CD8-positive, alpha-beta memory T cell (primary cell): ENCODE data around the gene FLRT3. TPM values are rescaled to one million over a fixed set of nuclear protein-coding genes. Genes with fewer than 3 reads are reported as not detected.

Source experiments
- CTCF ChIA-PET: fragments of 350-600 bp; sonication (Branson Sonifier 250); formaldehyde crosslinking; loops from one replicate; lab custom pipeline; 2021; ENCODE audit warnings: antibody characterized with exemption; lab: Charles Lee
- POLR2A ChIA-PET: fragments of 350-600 bp; sonication (Branson Sonifier 250); formaldehyde crosslinking; loops from one replicate; lab custom pipeline; 2021; ENCODE audit warnings: antibody characterized with exemption; lab: Charles Lee
- DNase-seq, 5 donors: peaks; one replicate each; pipeline versions ENCODE4 v3.0.0 to v3.0.0-alpha.2; 2020 to 2022; ENCODE audit warnings: mixed read lengths in 1 of 5
- H3K27ac ChIP-seq: one replicate; pipeline ENCODE4 v1.7.0; 2013; ENCODE audit warnings: low read depth, mild to moderate bottlenecking, low read length, moderate library complexity
- H3K27me3 ChIP-seq: 2 replicates; pipeline ENCODE4 v1.7.0; 2013; ENCODE audit warnings: low read length, mild to moderate bottlenecking; ENCODE audit not compliant: insufficient read depth, poor library complexity, severe bottlenecking
- H3K36me3 ChIP-seq: 2 replicates; pipeline ENCODE4 v1.7.0; 2013; ENCODE audit warnings: mild to moderate bottlenecking, low read length, moderate library complexity; ENCODE audit not compliant: insufficient read depth
- H3K4me1 ChIP-seq: 2 replicates; pipeline ENCODE4 v1.7.0; 2013; ENCODE audit warnings: mild to moderate bottlenecking, low read length, moderate library complexity; ENCODE audit not compliant: insufficient read depth
- H3K4me3 ChIP-seq: 2 replicates; pipeline ENCODE4 v1.7.0; 2013; ENCODE audit warnings: mild to moderate bottlenecking, low read length
- H3K9me3 ChIP-seq: 2 replicates; pipeline ENCODE4 v1.7.0; 2013; ENCODE audit warnings: mild to moderate bottlenecking, low read length
- H3K27ac Mint-ChIP-seq, 8 donors: one replicate each; pipeline ENCODE4 v1.8.0; 2020 to 2021; ENCODE audit warnings: mixed read lengths in 8 of 8, mild to moderate bottlenecking in 6 of 8, inconsistent platforms in 3 of 8, moderate library complexity in 3 of 8
- H3K27me3 Mint-ChIP-seq, 2 donors: one replicate each; pipeline ENCODE4 v1.8.0; 2020 to 2021; ENCODE audit warnings: mixed read lengths in 2 of 2, mild to moderate bottlenecking in 1 of 2, moderate library complexity in 1 of 2
- H3K36me3 Mint-ChIP-seq, 3 donors: one replicate each; pipeline ENCODE4 v1.8.0; 2020 to 2021; ENCODE audit warnings: mixed read lengths in 3 of 3, inconsistent platforms in 1 of 3, mild to moderate bottlenecking in 1 of 3
- H3K4me1 Mint-ChIP-seq, 3 donors: one replicate each; pipeline ENCODE4 v1.8.0; 2020 to 2021; ENCODE audit warnings: mixed read lengths in 3 of 3, inconsistent platforms in 1 of 3, mild to moderate bottlenecking in 1 of 3
- H3K4me3 Mint-ChIP-seq, 7 donors: one replicate each; pipeline ENCODE4 v1.8.0; 2020 to 2021; ENCODE audit warnings: mixed read lengths in 7 of 7, mild to moderate bottlenecking in 6 of 7, moderate library complexity in 4 of 7, inconsistent platforms in 2 of 7
- H3K9me3 Mint-ChIP-seq, 5 donors: one replicate each; pipeline ENCODE4 v1.8.0; 2020 to 2022; ENCODE audit warnings: mixed read lengths in 5 of 5, mild to moderate bottlenecking in 3 of 5, moderate library complexity in 2 of 5, inconsistent platforms in 1 of 5
- polyA plus RNA-seq: library from polyadenylated mRNA; unstranded; fragments of 300-500 nt; fragmentation: Illumina TruSeq; gene quantifications from one replicate; pipeline ENCODE4 v1.2.3, GENCODE V29; 2021
- total RNA-seq, 2 experiments: library from RNA; stranded (reverse); gene quantifications; one replicate each; pipeline ENCODE4 v1.2.3, GENCODE V29; 2021

Gene FLRT3
- total and polyA plus RNA-seq, 3 experiments from 2014 or later, result not detected

GRCh38 chr20:14335052-14335451, 2.4 kb downstream of the FLRT3 start:
- Histone ChIP-seq H3K27ac (no peak overlapping the region), H3K27me3 (no peaks in the 10 kb centered on the region), H3K4me1 (no peaks in the 10 kb centered on the region), H3K36me3 (no peaks in the 10 kb centered on the region), H3K4me3 (no peak overlapping the region), H3K9me3 (no peaks in the 10 kb centered on the region)
- Mint-ChIP-seq H3K27ac (no peak overlapping the region), H3K36me3 (no peaks in the 10 kb centered on the region), H3K9me3 (peaks cover 3 to 34% (median 13%) of the 10 kb centered on the region in 5 donors), H3K27me3 (no peaks in the 10 kb centered on the region), H3K4me1 (no peaks in the 10 kb centered on the region), H3K4me3 (no peak overlapping the region)
- CTCF ChIA-PET, result no interaction called here
- POLR2A ChIA-PET, result no interaction called here
- no peak for DNase-seq

- Histone ChIP-seq H3K9me3 (no peaks in the 10 kb centered on the region), H3K4me3 (no peak overlapping the region), H3K27ac (no peak overlapping the region), H3K27me3 (no peaks in the 10 kb centered on the region), H3K4me1 (no peaks in the 10 kb centered on the region), H3K36me3 (no peaks in the 10 kb centered on the region)
- H3K36me3 Mint-ChIP-seq, result no peaks in the 10 kb centered on the region
- H3K4me3 Mint-ChIP-seq, result no peak overlapping the region
- H3K27me3 Mint-ChIP-seq, result no peaks in the 10 kb centered on the region
- POLR2A ChIA-PET, result no interaction called here
- no peak for DNase-seq
- peaks cover 3 to 34% (median 10%) of the 10 kb centered on the region in 5 donors for H3K9me3 Mint-ChIP-seq
- CTCF ChIA-PET, result no interaction called here
- H3K4me1 Mint-ChIP-seq, result no peaks in the 10 kb centered on the region
- no peak overlapping the region for H3K27ac Mint-ChIP-seq
Observed at GRCh38 chr20:14334306-14334930, 3.0 kb downstream of the FLRT3 start.

- no peak overlapping the region for H3K27ac ChIP-seq
- no peaks in the 10 kb centered on the region for H3K36me3 Mint-ChIP-seq
- ChIA-PET POLR2A (no interaction called here), CTCF (no interaction called here)
- no peaks in the 10 kb centered on the region for H3K4me1 ChIP-seq
- H3K4me3 ChIP-seq, result no peak overlapping the region
- no peaks in the 10 kb centered on the region for H3K9me3 ChIP-seq
- no peak overlapping the region for H3K4me3 Mint-ChIP-seq
- H3K4me1 Mint-ChIP-seq, result no peaks in the 10 kb centered on the region
- H3K27me3 Mint-ChIP-seq, result no peaks in the 10 kb centered on the region
- no peaks in the 10 kb centered on the region for H3K36me3 ChIP-seq
- H3K27me3 ChIP-seq, result no peaks in the 10 kb centered on the region
- H3K27ac Mint-ChIP-seq, result no peak overlapping the region
- peaks cover 2 to 36% (median 7%) of the 10 kb centered on the region in 5 donors for H3K9me3 Mint-ChIP-seq
- DNase-seq, result no peak
Observed at GRCh38 chr20:14333721-14334120, 3.7 kb downstream of the FLRT3 start.

- Mint-ChIP-seq H3K9me3 (peaks cover 2 to 36% (median 10%) of the 10 kb centered on the region in 5 donors), H3K27me3 (no peaks in the 10 kb centered on the region), H3K27ac (no peak overlapping the region), H3K36me3 (no peaks in the 10 kb centered on the region), H3K4me1 (no peaks in the 10 kb centered on the region), H3K4me3 (no peak overlapping the region)
- CTCF ChIA-PET, result no interaction called here
- H3K4me1 ChIP-seq, result no peaks in the 10 kb centered on the region
- H3K27me3 ChIP-seq, result no peaks in the 10 kb centered on the region
- POLR2A ChIA-PET, result no interaction called here
- H3K4me3 ChIP-seq, result no peak overlapping the region
- H3K27ac ChIP-seq, result no peak overlapping the region
- DNase-seq, result no peak
- H3K36me3 ChIP-seq, result no peaks in the 10 kb centered on the region
- H3K9me3 ChIP-seq, result no peaks in the 10 kb centered on the region
Observed at GRCh38 chr20:14332866-14333265, 4.5 kb downstream of the FLRT3 start.

GRCh38 chr20:14331646-14332045, 5.8 kb downstream of the FLRT3 start:
- H3K27ac ChIP-seq, result no peak overlapping the region
- H3K9me3 Mint-ChIP-seq, result peaks cover 2 to 36% (median 10%) of the 10 kb centered on the region in 5 donors
- H3K36me3 Mint-ChIP-seq, result no peaks in the 10 kb centered on the region
- no peaks in the 10 kb centered on the region for H3K27me3 Mint-ChIP-seq
- DNase-seq, result no peak
- no peak overlapping the region for H3K27ac Mint-ChIP-seq
- ChIA-PET CTCF (no interaction called here), POLR2A (no interaction called here)
- no peak overlapping the region for H3K4me3 Mint-ChIP-seq
- H3K4me1 Mint-ChIP-seq, result no peaks in the 10 kb centered on the region
- no peak overlapping the region for H3K4me3 ChIP-seq
- no peaks in the 10 kb centered on the region for H3K9me3 ChIP-seq
- no peaks in the 10 kb centered on the region for H3K36me3 ChIP-seq
- no peaks in the 10 kb centered on the region for H3K4me1 ChIP-seq
- H3K27me3 ChIP-seq, result no peaks in the 10 kb centered on the region

- Mint-ChIP-seq H3K36me3 (no peaks in the 10 kb centered on the region), H3K9me3 (peaks cover 4 to 22% (median 6%) of the 10 kb centered on the region in 5 donors), H3K27me3 (no peaks in the 10 kb centered on the region), H3K4me1 (no peaks in the 10 kb centered on the region), H3K27ac (no peak overlapping the region), H3K4me3 (no peak overlapping the region)
- ChIA-PET CTCF (no interaction called here), POLR2A (no interaction called here)
- H3K4me1 ChIP-seq, result no peaks in the 10 kb centered on the region
- no peaks in the 10 kb centered on the region for H3K36me3 ChIP-seq
- DNase-seq, result no peak
- H3K27me3 ChIP-seq, result no peaks in the 10 kb centered on the region
- H3K4me3 ChIP-seq, result no peak overlapping the region
- no peaks in the 10 kb centered on the region for H3K9me3 ChIP-seq
- H3K27ac ChIP-seq, result no peak overlapping the region
Observed at GRCh38 chr20:14319704-14320103, 17.7 kb downstream of the FLRT3 start.

- H3K27ac ChIP-seq, result no peak overlapping the region
- H3K36me3 ChIP-seq, result no peaks in the 10 kb centered on the region
- no peaks in the 10 kb centered on the region for H3K27me3 ChIP-seq
- H3K9me3 Mint-ChIP-seq, result peaks cover 2 to 18% (median 5%) of the 10 kb centered on the region in 5 donors
- ChIA-PET CTCF (no interaction called here), POLR2A (no interaction called here)
- H3K9me3 ChIP-seq, result no peaks in the 10 kb centered on the region
- H3K4me1 Mint-ChIP-seq, result no peaks in the 10 kb centered on the region
- no peak overlapping the region for H3K4me3 Mint-ChIP-seq
- no peaks in the 10 kb centered on the region for H3K36me3 Mint-ChIP-seq
- no peak for DNase-seq
- no peak overlapping the region for H3K4me3 ChIP-seq
- H3K4me1 ChIP-seq, result no peaks in the 10 kb centered on the region
- H3K27ac Mint-ChIP-seq, result no peak overlapping the region
- H3K27me3 Mint-ChIP-seq, result no peaks in the 10 kb centered on the region
Observed at GRCh38 chr20:14313341-14314020, 23.9 kb downstream of the FLRT3 start.

GRCh38 chr20:14312001-14312400, 25.4 kb downstream of the FLRT3 start:
- no peak for DNase-seq
- Histone ChIP-seq H3K4me1 (no peaks in the 10 kb centered on the region), H3K27ac (no peak overlapping the region), H3K4me3 (no peak overlapping the region), H3K27me3 (no peaks in the 10 kb centered on the region), H3K9me3 (no peaks in the 10 kb centered on the region), H3K36me3 (no peaks in the 10 kb centered on the region)
- Mint-ChIP-seq H3K4me3 (no peak overlapping the region), H3K36me3 (no peaks in the 10 kb centered on the region), H3K27ac (no peak overlapping the region), H3K9me3 (peaks cover 2 to 17% (median 8%) of the 10 kb centered on the region in 5 donors), H3K27me3 (no peaks in the 10 kb centered on the region), H3K4me1 (no peaks in the 10 kb centered on the region)
- POLR2A ChIA-PET, result no interaction called here
- CTCF ChIA-PET, result no interaction called here
